ENCODE data around the gene LRP5.

GRCh38 chr11:68397256-68397655 is 84.9 kb downstream of the LRP5 start:
- TF ChIP-seq CTCF (IDR thresholded peaks at IDR 0.05): no peak
- TF ChIP-seq POLR2A (IDR thresholded peaks at IDR 0.05): no peak
- TF ChIP-seq EP300 (IDR thresholded peaks at IDR 0.05): no peak
